OCI-M2 (cell line): ENCODE measurements around the gene VASP.
A peak's percentile ranks its signal among the peaks of the same experiment; 100 is the strongest.
"Not testable (repeated sequence)": the region's sequence is repeated elsewhere in the genome, so short reads cannot be mapped to it uniquely, and the experiment has no call there.

Experiments
- DNase-seq: peaks from one replicate; lab custom pipeline; 2025; ENCODE audit not compliant: unreplicated experiment; lab: John Stamatoyannopoulos, UW

The VASP gene

GRCh38 chr19:45496349-45496953, 10.8 kb upstream of the VASP start:
- peak; percentile 18 for DNase-seq

GRCh38 chr19:45497791-45498190, 9.5 kb upstream of the VASP start:
- DNase-seq = no peak

- DNase-seq = no peak
These were observed 8.7 kb upstream of the VASP start, which contains the start of gene PPM1N for GRCh38 chr19:45498411-45499195. TSS of gene PPM1N (plus strand) at chr19:45498443. CDS start at chr19:45498473, 30 bp downstream.

- no peak for DNase-seq
These were observed 7.8 kb upstream of the VASP start for GRCh38 chr19:45499196-45500180.

GRCh38 chr19:45500918-45501729, 6.2 kb upstream of the VASP start:
- no peak for DNase-seq

GRCh38 chr19:45501730-45502014, 5.6 kb upstream of the VASP start:
- DNase-seq = no peak

GRCh38 chr19:45502111-45502510, 5.2 kb upstream of the VASP start:
- no peak for DNase-seq

- no peak for DNase-seq
These were observed 3.4 kb upstream of the VASP start for GRCh38 chr19:45503909-45504308.

GRCh38 chr19:45505151-45505995, 1.9 kb upstream of the VASP start:
- DNase-seq = no peak

- DNase-seq = no peak
These were observed 1.4 kb upstream of the VASP start for GRCh38 chr19:45505996-45506245.

- DNase-seq = peak; percentile 91
These were observed 862 bp upstream of the VASP start for GRCh38 chr19:45506246-45506988.

- no peak for DNase-seq
These were observed 665 bp downstream of the VASP start for GRCh38 chr19:45507872-45508416.

- DNase-seq = no peak
These were observed 1.2 kb downstream of the VASP start for GRCh38 chr19:45508417-45508860.

GRCh38 chr19:45508861-45509691, 1.8 kb downstream of the VASP start:
- peak; percentile 61 for DNase-seq

GRCh38 chr19:45509692-45510015, 2.4 kb downstream of the VASP start:
- DNase-seq = no peak

- not testable (repeated sequence) for DNase-seq
These were observed 3.1 kb downstream of the VASP start for GRCh38 chr19:45510352-45510751.

GRCh38 chr19:45511074-45511473, 3.8 kb downstream of the VASP start:
- DNase-seq = no peak

- no peak for DNase-seq
These were observed 5.7 kb downstream of the VASP start for GRCh38 chr19:45512881-45513483.
